ENCODE results near the gene IRF9. TPM values are rescaled to one million over a fixed set of nuclear protein-coding genes. Genes with fewer than 3 reads are reported as not detected.

IRF9 gene
- total and polyA plus RNA-seq, 2 of the 13 experiments (the other 11 are each of a cell fraction or from before 2014, with no cell fraction given): 14.9 to 49.7 TPM

- peak; percentile 4; the same call in 1 of the 2 replicates for TF ChIP-seq ARID3A (IDR thresholded peaks at IDR 0.05; ENCODE audit: low read depth, low read length)
- TF ChIP-seq MEF2D (CRISPR knock-in tag; IDR thresholded peaks at IDR 0.05): peak; percentile 97
- TF ChIP-seq MED13 (CRISPR knock-in tag; IDR thresholded peaks at IDR 0.05): peak; percentile 96
- peak; percentile 98 for TF ChIP-seq HIVEP1 (CRISPR knock-in tag; IDR thresholded peaks at IDR 0.05)
- peak; percentile 90 for TF ChIP-seq ZNF138 (CRISPR knock-in tag; IDR thresholded peaks at IDR 0.05; ENCODE audit: low read depth)
- peak; percentile 87 for TF ChIP-seq AGO1 (IDR thresholded peaks at IDR 0.05; ENCODE audit: low read depth, low read length, poor library complexity, severe bottlenecking)
- TF ChIP-seq REXO4 (CRISPR knock-in tag; IDR thresholded peaks at IDR 0.05; ENCODE audit: borderline replicate concordance): no peak
- TF ChIP-seq ZMAT3 (CRISPR knock-in tag; conservative IDR thresholded peaks at IDR 0.05): peak; percentile 89
- TF ChIP-seq ELF1 (CRISPR knock-in tag; IDR thresholded peaks at IDR 0.05): peak; percentile 96
- peak; percentile 54 for TF ChIP-seq HNRNPH1 (optimal IDR thresholded peaks at IDR 0.05; ENCODE audit: low read depth, low read length)
- peak; percentile 87 for TF ChIP-seq SIN3A (IDR thresholded peaks at IDR 0.05; ENCODE audit: borderline replicate concordance, low read depth, low read length)
- TF ChIP-seq, protein P1, sequence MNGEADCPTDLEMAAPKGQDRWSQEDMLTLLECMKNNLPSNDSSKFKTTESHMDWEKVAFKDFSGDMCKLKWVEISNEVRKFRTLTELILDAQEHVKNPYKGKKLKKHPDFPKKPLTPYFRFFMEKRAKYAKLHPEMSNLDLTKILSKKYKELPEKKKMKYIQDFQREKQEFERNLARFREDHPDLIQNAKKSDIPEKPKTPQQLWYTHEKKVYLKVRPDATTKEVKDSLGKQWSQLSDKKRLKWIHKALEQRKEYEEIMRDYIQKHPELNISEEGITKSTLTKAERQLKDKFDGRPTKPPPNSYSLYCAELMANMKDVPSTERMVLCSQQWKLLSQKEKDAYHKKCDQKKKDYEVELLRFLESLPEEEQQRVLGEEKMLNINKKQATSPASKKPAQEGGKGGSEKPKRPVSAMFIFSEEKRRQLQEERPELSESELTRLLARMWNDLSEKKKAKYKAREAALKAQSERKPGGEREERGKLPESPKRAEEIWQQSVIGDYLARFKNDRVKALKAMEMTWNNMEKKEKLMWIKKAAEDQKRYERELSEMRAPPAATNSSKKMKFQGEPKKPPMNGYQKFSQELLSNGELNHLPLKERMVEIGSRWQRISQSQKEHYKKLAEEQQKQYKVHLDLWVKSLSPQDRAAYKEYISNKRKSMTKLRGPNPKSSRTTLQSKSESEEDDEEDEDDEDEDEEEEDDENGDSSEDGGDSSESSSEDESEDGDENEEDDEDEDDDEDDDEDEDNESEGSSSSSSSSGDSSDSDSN (CRISPR knock-in tag; IDR thresholded peaks at IDR 0.05): peak; percentile 16; the same call in 1 of the 2 replicates
- peak; percentile 10 to 29; a peak in 2 of 4 replicates for TF ChIP-seq MAFK (conservative IDR thresholded peaks at IDR 0.05 in 1 of 2, IDR thresholded peaks at IDR 0.05 in 1 of 2; ENCODE audit: low read length in 2 of 2)
- TF ChIP-seq, protein P2, sequence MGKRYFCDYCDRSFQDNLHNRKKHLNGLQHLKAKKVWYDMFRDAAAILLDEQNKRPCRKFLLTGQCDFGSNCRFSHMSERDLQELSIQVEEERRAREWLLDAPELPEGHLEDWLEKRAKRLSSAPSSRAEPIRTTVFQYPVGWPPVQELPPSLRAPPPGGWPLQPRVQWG (CRISPR knock-in tag; IDR thresholded peaks at IDR 0.05; ENCODE audit: borderline replicate concordance, low read depth): no peak
- TF ChIP-seq HES4 (CRISPR knock-in tag; IDR thresholded peaks at IDR 0.05; ENCODE audit: borderline replicate concordance): peak; percentile 88; the same call in 1 of the 2 replicates
- peak; percentile 97; the same call in 1 of the 2 replicates for TF ChIP-seq ZNF619 (CRISPR knock-in tag; IDR thresholded peaks at IDR 0.05)
- TF ChIP-seq, protein P3, sequence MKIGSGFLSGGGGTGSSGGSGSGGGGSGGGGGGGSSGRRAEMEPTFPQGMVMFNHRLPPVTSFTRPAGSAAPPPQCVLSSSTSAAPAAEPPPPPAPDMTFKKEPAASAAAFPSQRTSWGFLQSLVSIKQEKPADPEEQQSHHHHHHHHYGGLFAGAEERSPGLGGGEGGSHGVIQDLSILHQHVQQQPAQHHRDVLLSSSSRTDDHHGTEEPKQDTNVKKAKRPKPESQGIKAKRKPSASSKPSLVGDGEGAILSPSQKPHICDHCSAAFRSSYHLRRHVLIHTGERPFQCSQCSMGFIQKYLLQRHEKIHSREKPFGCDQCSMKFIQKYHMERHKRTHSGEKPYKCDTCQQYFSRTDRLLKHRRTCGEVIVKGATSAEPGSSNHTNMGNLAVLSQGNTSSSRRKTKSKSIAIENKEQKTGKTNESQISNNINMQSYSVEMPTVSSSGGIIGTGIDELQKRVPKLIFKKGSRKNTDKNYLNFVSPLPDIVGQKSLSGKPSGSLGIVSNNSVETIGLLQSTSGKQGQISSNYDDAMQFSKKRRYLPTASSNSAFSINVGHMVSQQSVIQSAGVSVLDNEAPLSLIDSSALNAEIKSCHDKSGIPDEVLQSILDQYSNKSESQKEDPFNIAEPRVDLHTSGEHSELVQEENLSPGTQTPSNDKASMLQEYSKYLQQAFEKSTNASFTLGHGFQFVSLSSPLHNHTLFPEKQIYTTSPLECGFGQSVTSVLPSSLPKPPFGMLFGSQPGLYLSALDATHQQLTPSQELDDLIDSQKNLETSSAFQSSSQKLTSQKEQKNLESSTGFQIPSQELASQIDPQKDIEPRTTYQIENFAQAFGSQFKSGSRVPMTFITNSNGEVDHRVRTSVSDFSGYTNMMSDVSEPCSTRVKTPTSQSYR (CRISPR knock-in tag; IDR thresholded peaks at IDR 0.05; ENCODE audit: borderline replicate concordance): peak; percentile 82
Observed at GRCh38 chr14:24114532-24115421, 46.3 kb upstream of the IRF9 start, which contains the start of the genes DCAF11 and NRL (continued).

All from HepG2 (cell line).